HepG2 (cell line): Measurements from ENCODE around the gene SAMD14. TPM values are rescaled to one million over a fixed set of nuclear protein-coding genes. Genes with fewer than 3 reads are reported as not detected.

ENCODE experiments used
- ATAC-seq: fragments of 200-7000 bp; cut with Tn5 transposase; 3 replicates; pipeline ENCODE4 v1.9.1; 2020; ENCODE audit warnings: mild to moderate bottlenecking, moderate library complexity
- BruUV-seq: library from RNA; stranded (reverse); fragments of 400-500 nt; replicated peaks from 2 replicates; lab custom pipeline; 2021; lab: Mats Ljungman, UMichigan
- CTCF ChIA-PET: fragments of 300-600 bp; formaldehyde crosslinking; extraction: SDS; loops from one replicate; lab custom pipeline; 2021; ENCODE audit warnings: low total read pairs, inconsistent platforms, low intra/inter-chr PET ratio; lab: Yijun Ruan, JAX
- POLR2A ChIA-PET: fragments of 350-600 bp; sonication (Branson Sonifier 250); formaldehyde crosslinking; loops from one replicate; lab custom pipeline; 2020; ENCODE audit warnings: antibody characterized with exemption, inconsistent platforms; lab: Yijun Ruan, JAX
- DNase-seq: peaks from one replicate; pipeline ENCODE4 v3.0.0-alpha.2; 2015; ENCODE audit warnings: low spot score
- FAIRE-seq: peaks from 3 replicates; lab custom pipeline; 2011; peaks lifted over from hg19 to GRCh38; lab: Jason Lieb, UNC
- H2AFZ ChIP-seq: one replicate; pipeline ENCODE4 v1.6.1; 2011; ENCODE audit warnings: low read length, inconsistent platforms
- H3K27ac ChIP-seq: fragments of 300-600 bp; 3 replicates; pipeline ENCODE4 v1.8.0; 2011; ENCODE audit warnings: mixed run types, mild to moderate bottlenecking, mixed read lengths, low read length, inconsistent platforms; ENCODE audit not compliant: insufficient read depth; ENCODE audit errors: extremely low read length
- H3K27me3 ChIP-seq, 2 experiments: fragments of 200-600 bp in 1 of 2; 2 replicates in 1 of 2; 3 replicates in 1 of 2; pipeline versions ENCODE4 v1.6.0 to v1.8.0; 2011; ENCODE audit warnings: low read length in 2 of 2, mild to moderate bottlenecking in 2 of 2, moderate library complexity in 2 of 2, inconsistent platforms in 1 of 2; ENCODE audit not compliant: insufficient read depth in 2 of 2, control insufficient read depth in 1 of 2
- H3K36me3 ChIP-seq, 2 experiments: fragments of 200-600 bp in 1 of 2; replicated peaks in 1 of 2; 2 replicates in 1 of 2; 3 replicates in 1 of 2; pipeline versions ENCODE4 v1.5.1 to v1.8.0; 2011; ENCODE audit warnings: low read length in 2 of 2, inconsistent platforms in 1 of 2; ENCODE audit not compliant: insufficient read depth in 2 of 2, control insufficient read depth in 1 of 2
- H3K4me1 ChIP-seq: 2 replicates; pipeline ENCODE4 v1.5.1; 2012; ENCODE audit warnings: low read length, inconsistent platforms; ENCODE audit not compliant: insufficient read depth
- H3K4me2 ChIP-seq: 2 replicates; pipeline ENCODE4 v1.6.0; 2011; ENCODE audit warnings: low read depth, low read length, inconsistent platforms
- H3K4me3 ChIP-seq, 3 experiments: fragments of 200-600 bp in 1 of 3; sonication (generic), shearing (Covaris generic) in 1 of 3; replicated peaks in 1 of 3; 2 replicates each; pipeline ENCODE4 v1.5.1; 2011 to 2016; ENCODE audit warnings: low read length in 3 of 3, inconsistent platforms in 2 of 3, low read depth in 2 of 3, mild to moderate bottlenecking in 2 of 3, control low read depth in 1 of 3, mixed read lengths in 1 of 3; ENCODE audit not compliant: insufficient read depth in 1 of 3
- H3K79me2 ChIP-seq: one replicate; pipeline ENCODE4 v1.6.1; 2011; ENCODE audit warnings: low read length, inconsistent platforms; ENCODE audit not compliant: insufficient read depth
- H3K9ac ChIP-seq: 2 replicates; pipeline ENCODE4 v1.6.0; 2011; ENCODE audit warnings: mild to moderate bottlenecking, low read depth, low read length, inconsistent platforms; ENCODE audit not compliant: insufficient read depth
- H3K9me3 ChIP-seq: 2 replicates; pipeline ENCODE4 v1.5.1; 2012; ENCODE audit warnings: mild to moderate bottlenecking, low read length
- H4K20me1 ChIP-seq: 2 replicates; pipeline ENCODE4 v1.6.0; 2011; ENCODE audit warnings: inconsistent platforms, mild to moderate bottlenecking, low read length, moderate library complexity; ENCODE audit not compliant: insufficient read depth
- AGO2 ChIP-seq: fragments of 200-400 bp; formaldehyde crosslinking; optimal IDR thresholded peaks from 2 replicates; pipeline ENCODE3; 2017; ENCODE audit warnings: mild to moderate bottlenecking, low read depth, low read length, moderate library complexity
- CENPX ChIP-seq: sonication (generic); formaldehyde crosslinking; IDR thresholded peaks from 2 replicates; pipeline ENCODE4 v1.9.0; 2021; ENCODE audit warnings: mild to moderate bottlenecking, missing genetic modification reagents, moderate library complexity
- CSRNP1 ChIP-seq: sonication (generic); formaldehyde crosslinking; IDR thresholded peaks from 2 replicates; pipeline ENCODE4 v1.8.1; 2023; ENCODE audit warnings: mild to moderate bottlenecking, missing genetic modification reagents
- DMTF1 ChIP-seq: sonication (generic); formaldehyde crosslinking; IDR thresholded peaks from 2 replicates; pipeline ENCODE4 v1.4.0; 2020; ENCODE audit warnings: mild to moderate bottlenecking, missing genetic modification reagents
- DNMT1 ChIP-seq: sonication (generic); formaldehyde crosslinking; IDR thresholded peaks from 2 replicates; pipeline ENCODE4 v1.5.1; 2020; ENCODE audit warnings: mild to moderate bottlenecking, missing genetic modification reagents
- ETS1 ChIP-seq: sonication (generic); formaldehyde crosslinking; IDR thresholded peaks from 2 replicates; pipeline ENCODE4 v1.4.0; 2020; ENCODE audit warnings: missing genetic modification reagents
- HOXA3 ChIP-seq: sonication (generic); formaldehyde crosslinking; IDR thresholded peaks from 2 replicates; pipeline ENCODE4 v1.5.0; 2020; ENCODE audit warnings: missing genetic modification reagents
- YEATS4 ChIP-seq: sonication (generic); formaldehyde crosslinking; IDR thresholded peaks from 2 replicates; pipeline ENCODE4 v1.4.0; 2020; ENCODE audit warnings: missing genetic modification reagents, borderline replicate concordance
- ZFAT ChIP-seq: sonication (generic); formaldehyde crosslinking; conservative IDR thresholded peaks from 2 replicates; pipeline ENCODE4 v1.8.1; 2023; ENCODE audit warnings: missing genetic modification reagents, inconsistent platforms
- ZNF143 ChIP-seq: sonication (generic); formaldehyde crosslinking; IDR thresholded peaks from 2 replicates; pipeline ENCODE4 v1.4.0; 2020; ENCODE audit warnings: missing genetic modification reagents
- ZNF260 ChIP-seq: sonication (generic); formaldehyde crosslinking; IDR thresholded peaks from 2 replicates; pipeline ENCODE4 v1.4.0; 2020; ENCODE audit warnings: missing genetic modification reagents, low read depth, mild to moderate bottlenecking, borderline replicate concordance
- WGBS: methylation state at CpG from one replicate; pipeline ENCODE4 v1.1.6; 2017; ENCODE audit warnings: low lambda C conversion rate; 5-methylcytosine and 5-hydroxymethylcytosine counted together
- in situ Hi-C: cut with HindIII; loops from 2 replicates; pipeline ENCODE4 v1.10.0; 2017; ENCODE audit warnings: low pct_unique_long_range_greater_than_20kb; ENCODE audit not compliant: extremely low pct_ligation_motif_present
- intact Hi-C: fragments of 100-400 bp; cut with micrococcal nuclease; formaldehyde crosslinking; loops from one replicate; pipeline ENCODE4 v1.10.0; 2022; ENCODE audit not compliant: unreplicated experiment
- polyA plus RNA-seq, 8 experiments: library from polyadenylated mRNA; depleted of rRNA in 3 of 8; stranded (reverse) in 7 of 8; unstranded in 1 of 8; fragments of >200 nt; fragmentation: Illumina TruSeq in 4 of 8; extraction: Trizol in 4 of 8; gene quantifications; 2 replicates each; pipeline versions ENCODE4 v1.2.1 to v1.2.3, GENCODE V29; 2011 to 2016; ENCODE audit warnings: low read depth in 4 of 8, missing spikeins in 1 of 8, mixed read lengths in 1 of 8; ENCODE audit not compliant: insufficient read depth in 1 of 8
- total RNA-seq, 5 experiments: library from RNA; depleted of rRNA; stranded (reverse); fragments of >200 nt; fragmentation: Illumina TruSeq; extraction: Trizol; gene quantifications; 2 replicates each; pipeline ENCODE4 v1.2.3, GENCODE V29; 2016; ENCODE audit warnings: low read depth in 1 of 5

Gene SAMD14
- total and polyA plus RNA-seq, 2 of the 13 experiments (the other 11 are each of a cell fraction or from before 2014, with no cell fraction given), result 0.07 to 0.22 TPM

- no TSS peak for BruUV-seq
- H3K27me3 ChIP-seq, result peaks cover 0 to 2% of the 10 kb centered on the region in 2 experiments; a peak in 1 of 5 replicates
- peaks cover 62% of the 10 kb centered on the region for H3K4me1 ChIP-seq
- TF ChIP-seq ZNF143 (0 out of 2 replicates have a peak, but pooled peaks have one; percentile 1), CSRNP1 (CRISPR knock-in tag) (no peak), HOXA3 (CRISPR knock-in tag) (0 out of 2 replicates have a peak, but pooled peaks have one; percentile 14), DNMT1 (no peak)
- TF ChIP-seq, all 625 proteins: peak for 2
- Histone ChIP-seq H2AFZ (no peak overlapping the region), H3K27ac (peak overlapping the region; percentile 19), H3K4me3 (no peak overlapping the region), H3K79me2 (no peaks in the 10 kb centered on the region), H3K9ac (0 out of 2 replicates have a peak overlapping the region, but pooled peaks have one; percentile 5), H4K20me1 (no peaks in the 10 kb centered on the region), H3K9me3 (no peaks in the 10 kb centered on the region), H3K4me2 (no peak overlapping the region), H3K36me3 (no peaks in the 10 kb centered on the region; a peak in 1 of 5 replicates)
- ChIA-PET CTCF (no interaction called here), POLR2A (interaction anchor here (1.0 to 2.9 kb wide), 5 partner anchors 9 to 68 kb away, joined by 3 to 32 read pairs (median 4); no protein-coding TSS in a partner anchor)
- in situ Hi-C loops (no loop called here), intact Hi-C loops (loop anchor here (2.0 kb wide), 1 partner anchor 16 kb away; the partner anchor contains the start of gene PDK2)
- 93% methylated on average over 12 of the region's 19 CpGs for WGBS
- DNase-seq (no peak), FAIRE-seq (no peak), ATAC-seq (no peak)
Measured at GRCh38 chr17:50110591-50111349, 19.2 kb downstream of the SAMD14 start.

GRCh38 chr17:50109785-50110184 lies 20.2 kb downstream of the SAMD14 start:
- no peaks in the 10 kb centered on the region; a peak in 1 of 5 replicates for H3K36me3 ChIP-seq
- no peaks in the 10 kb centered on the region for H3K9me3 ChIP-seq
- no peak for ATAC-seq
- CTCF ChIA-PET, result no interaction called here
- no TSS peak for BruUV-seq
- no peak overlapping the region for H3K9ac ChIP-seq
- H2AFZ ChIP-seq, result no peak overlapping the region
- POLR2A ChIA-PET, result interaction anchor here (1.2 kb wide), 1 partner anchor 16 kb away, joined by 3 read pairs; no protein-coding TSS in a partner anchor
- 96% methylated on average over 13 of the region's 19 CpGs for WGBS
- in situ Hi-C loops, result no loop called here
- H3K4me1 ChIP-seq, result peaks cover 58% of the 10 kb centered on the region
- H3K4me2 ChIP-seq, result no peak overlapping the region
- H3K27ac ChIP-seq, result no peak overlapping the region
- no peaks in the 10 kb centered on the region for H4K20me1 ChIP-seq
- no peaks in the 10 kb centered on the region for H3K79me2 ChIP-seq
- H3K4me3 ChIP-seq, result no peak overlapping the region
- no peak for DNase-seq
- no peak for FAIRE-seq
- intact Hi-C loops, result loop anchor here (2.0 kb wide), 1 partner anchor 15 kb away; the partner anchor contains the start of gene PDK2
- no peaks in the 10 kb centered on the region for H3K27me3 ChIP-seq
- TF ChIP-seq AGO2 (no peak), DMTF1 (CRISPR knock-in tag) (no peak), YEATS4 (CRISPR knock-in tag) (no peak), ZFAT (CRISPR knock-in tag) (no peak), ZNF260 (CRISPR knock-in tag) (no peak), CENPX (CRISPR knock-in tag) (no peak), ETS1 (CRISPR knock-in tag) (no peak)
